Eye (tissue), 1 donor: ENCODE measurements around the gene RBM10.

ENCODE experiments used
- DNase-seq: peaks from one replicate; pipeline ENCODE4 v3.0.0-alpha.2; 2015

Gene RBM10

GRCh38 chrX:47178337-47178736, 33.3 kb downstream of the RBM10 start:
- no peak for DNase-seq

GRCh38 chrX:47179221-47179927, 34.4 kb downstream of the RBM10 start:
- DNase-seq = no peak

DNA sequence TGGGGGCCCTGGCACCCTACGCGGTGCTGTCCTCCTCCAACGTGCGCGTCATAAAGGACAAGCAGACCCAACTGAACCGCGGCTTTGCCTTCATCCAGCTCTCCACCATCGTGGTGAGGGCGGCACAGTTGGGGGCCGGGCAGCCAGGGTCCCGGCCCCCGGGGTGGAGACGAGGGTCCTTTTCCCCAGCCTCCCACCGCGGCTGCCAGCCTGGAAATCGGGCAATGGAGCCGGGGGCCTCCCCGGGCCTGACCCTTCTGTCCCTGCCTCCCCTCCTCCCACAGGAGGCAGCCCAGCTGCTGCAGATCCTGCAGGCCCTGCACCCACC, 34.9 kb downstream of the RBM10 start:
- no peak for DNase-seq

- no peak for DNase-seq
Observed at GRCh38 chrX:47180346-47180745, 35.3 kb downstream of the RBM10 start.

- no peak for DNase-seq
Observed at GRCh38 chrX:47181301-47181700, 36.3 kb downstream of the RBM10 start.

DNA sequence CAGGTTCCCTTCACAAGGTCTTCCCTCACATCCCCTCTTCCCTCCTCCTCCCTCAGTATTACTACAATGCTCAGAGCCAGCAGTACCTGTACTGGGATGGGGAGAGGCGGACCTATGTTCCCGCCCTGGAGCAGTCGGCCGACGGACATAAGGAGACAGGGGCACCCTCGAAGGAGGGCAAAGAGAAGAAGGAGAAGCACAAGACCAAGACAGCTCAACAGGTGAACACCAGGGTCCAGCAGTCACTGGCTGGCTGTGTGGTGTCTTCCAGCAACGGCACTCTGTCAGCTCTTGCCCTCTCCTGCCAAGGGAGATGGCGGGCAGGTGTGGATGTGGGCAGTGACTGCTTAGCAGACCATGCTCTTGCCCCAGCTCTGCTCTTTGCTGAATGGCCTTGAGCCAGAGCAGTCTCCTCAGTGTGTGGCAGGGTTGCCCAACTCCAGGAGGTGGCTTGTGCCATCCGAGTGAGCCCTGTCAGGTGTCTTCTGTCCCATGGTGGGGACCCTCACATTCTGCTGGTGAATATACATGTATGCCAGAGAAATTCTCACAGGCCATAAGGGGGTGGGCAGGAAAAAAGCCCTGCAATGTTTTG, 37.2 kb downstream of the RBM10 start:
- DNase-seq = no peak

GRCh38 chrX:47184486-47184885, 39.5 kb downstream of the RBM10 start:
- no peak for DNase-seq

DNA sequence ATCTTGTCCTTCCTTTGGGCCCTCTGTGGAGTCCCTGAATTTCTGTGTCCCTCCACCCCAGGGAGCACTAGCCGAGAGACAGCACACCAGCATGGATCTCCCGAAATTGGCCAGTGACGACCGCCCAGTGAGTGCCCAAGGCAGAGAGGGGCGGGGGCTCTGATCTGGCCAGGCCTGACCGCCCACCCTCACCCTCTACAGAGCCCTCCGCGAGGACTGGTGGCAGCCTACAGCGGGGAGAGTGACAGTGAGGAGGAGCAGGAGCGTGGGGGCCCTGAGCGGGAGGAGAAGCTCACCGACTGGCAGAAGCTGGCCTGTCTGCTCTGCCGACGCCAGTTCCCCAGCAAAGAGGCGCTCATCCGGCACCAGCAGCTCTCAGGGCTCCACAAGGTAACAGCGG, 40.2 kb downstream of the RBM10 start:
- DNase-seq = no peak

GRCh38 chrX:47186096-47186740, 41.2 kb downstream of the RBM10 start:
- DNase-seq = no peak

DNA sequence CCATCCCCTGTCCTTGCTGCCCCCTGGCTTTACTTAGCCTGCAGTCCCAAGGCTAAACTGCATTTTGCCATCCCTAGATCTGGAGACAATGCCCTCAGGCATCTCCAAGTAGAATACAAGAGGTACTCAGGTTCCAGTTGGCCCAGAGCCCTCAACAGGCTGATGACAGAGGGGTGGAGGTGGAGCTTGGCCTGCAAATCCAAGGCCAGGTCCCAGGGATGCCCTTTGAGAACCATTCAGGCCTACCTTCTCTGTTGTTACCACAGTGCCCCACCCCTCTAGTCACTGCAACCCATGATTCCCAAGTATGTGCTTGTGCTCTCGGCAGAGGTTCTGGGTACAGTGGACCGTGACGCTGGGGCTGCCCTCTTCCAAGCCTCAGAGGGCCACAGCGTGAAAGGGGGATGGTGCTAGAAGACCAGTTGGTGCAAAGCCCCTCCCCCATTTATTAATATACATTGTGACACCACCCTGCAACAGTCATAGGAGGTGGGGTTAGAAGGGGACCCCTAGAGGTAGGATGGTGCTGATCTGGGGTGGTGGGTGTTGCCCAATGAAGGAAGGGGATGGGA, 42.2 kb downstream of the RBM10 start:
- no peak for DNase-seq

DNA sequence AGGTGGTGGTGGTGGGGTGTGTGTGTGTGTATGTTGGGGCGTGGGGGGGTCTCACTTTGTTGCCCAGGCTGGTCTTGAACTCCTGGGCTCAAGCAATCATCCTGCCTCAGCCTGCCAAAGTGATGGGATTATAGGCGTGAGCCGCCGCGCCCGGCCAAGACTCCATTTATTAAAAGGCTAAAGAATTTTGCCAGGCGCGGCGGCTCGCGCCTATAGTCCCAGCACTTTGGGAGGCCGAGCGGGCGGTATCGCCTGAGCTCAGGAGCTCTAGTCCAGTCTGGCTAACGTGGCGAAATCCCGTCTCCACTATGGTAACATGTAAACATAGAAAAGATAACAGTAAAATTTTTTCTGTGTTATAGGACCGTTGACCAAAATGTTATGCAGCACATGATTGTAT, 44.9 kb downstream of the RBM10 start:
- no peak for DNase-seq

DNA sequence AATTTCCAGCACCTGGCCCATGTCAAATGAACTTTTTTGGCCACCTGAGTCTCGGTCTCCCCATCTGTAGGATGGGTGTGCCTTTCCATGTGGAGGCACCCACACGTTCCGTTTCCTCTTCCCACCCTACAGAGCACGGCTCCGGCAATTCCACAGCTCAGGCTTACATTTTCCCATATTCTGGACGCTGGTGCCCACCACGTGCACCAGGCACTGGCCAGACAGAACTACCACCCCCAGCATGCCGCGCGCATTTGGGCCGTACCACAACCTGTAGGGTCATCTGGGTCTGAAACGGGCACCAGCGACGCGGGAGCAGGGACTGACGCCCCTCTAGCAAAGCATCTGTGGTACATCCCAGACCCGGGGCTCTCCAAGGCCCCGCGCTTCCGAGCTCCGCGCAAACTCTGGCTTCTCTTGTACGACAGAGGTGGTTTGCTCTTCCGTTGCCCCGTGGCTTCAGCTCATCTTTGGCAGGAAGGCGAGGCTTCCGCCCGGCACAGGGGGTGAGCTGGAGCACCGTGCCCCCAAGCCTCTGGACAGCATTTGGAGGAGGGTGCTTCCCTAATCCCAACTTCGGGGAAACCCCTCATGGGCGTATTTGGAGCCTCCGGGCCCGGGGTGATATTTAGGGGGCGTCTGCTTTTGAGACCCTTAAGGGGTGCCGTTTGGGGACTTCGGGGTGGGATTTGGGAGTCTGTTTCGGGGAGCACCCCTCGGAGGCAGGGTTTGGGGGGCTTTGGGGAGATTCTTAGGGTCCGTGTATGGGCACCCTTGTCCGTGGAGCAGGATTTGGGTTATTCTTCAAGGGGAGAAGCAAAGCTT, 45.6 kb downstream of the RBM10 start:
- peak; percentile 93 for DNase-seq

DNA sequence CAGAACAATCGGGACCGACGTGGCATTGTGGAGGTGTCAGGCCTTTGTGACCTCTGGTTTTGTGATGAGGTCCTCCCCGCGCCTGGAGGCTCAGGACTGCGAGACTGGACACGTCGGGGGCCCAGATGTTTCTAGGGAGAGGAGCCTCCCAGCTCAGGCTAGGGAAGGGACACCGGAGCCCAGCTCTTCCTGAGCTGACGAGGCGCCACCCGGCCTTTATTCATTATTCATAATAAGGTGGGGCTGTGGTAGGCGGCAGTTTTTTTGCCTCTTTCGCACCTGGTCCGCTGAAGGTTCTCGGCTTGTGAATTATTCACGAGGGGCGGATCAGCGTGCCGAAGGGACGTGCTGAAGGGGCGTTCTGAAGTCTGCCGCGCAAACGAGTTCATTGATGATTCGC, 46.3 kb downstream of the RBM10 start:
- DNase-seq = peak; percentile 42

GRCh38 chrX:47191806-47192401, 46.9 kb downstream of the RBM10 start:
- DNase-seq = peak; percentile 8

GRCh38 chrX:47193475-47194193, 48.6 kb downstream of the RBM10 start, which contains the start of gene UBA1:
UBA1 (plus strand) TSS chrX:47193829; CDS start chrX:47198803, 4,974 bp downstream.
- DNase-seq = peak; percentile 98

- no peak for DNase-seq
Observed at GRCh38 chrX:47194194-47194787, 49.3 kb downstream of the RBM10 start.

DNA sequence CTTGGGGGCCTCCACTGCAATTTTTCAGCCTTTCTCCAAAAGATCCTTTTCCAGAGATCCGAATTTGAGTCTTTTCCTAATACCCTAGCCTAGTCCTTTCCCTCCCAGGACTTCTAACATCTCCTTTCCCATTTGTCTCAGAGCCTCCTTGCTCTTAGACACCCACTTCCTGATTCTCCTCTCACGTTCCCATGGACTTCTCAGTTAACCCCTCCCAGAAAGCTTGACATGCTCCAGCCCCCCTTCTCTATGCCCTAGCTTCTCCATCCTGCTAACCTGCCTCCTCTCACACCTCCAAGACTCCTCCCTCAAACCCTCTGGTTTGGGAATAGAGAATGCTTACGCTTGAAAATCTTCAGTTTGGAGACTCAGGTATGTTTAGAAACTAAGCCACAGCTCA, 51.1 kb downstream of the RBM10 start:
- no peak for DNase-seq

- no peak for DNase-seq
Observed at GRCh38 chrX:47197526-47197925, 52.5 kb downstream of the RBM10 start.

GRCh38 chrX:47198026-47198686, 53.1 kb downstream of the RBM10 start:
- DNase-seq = no peak

DNA sequence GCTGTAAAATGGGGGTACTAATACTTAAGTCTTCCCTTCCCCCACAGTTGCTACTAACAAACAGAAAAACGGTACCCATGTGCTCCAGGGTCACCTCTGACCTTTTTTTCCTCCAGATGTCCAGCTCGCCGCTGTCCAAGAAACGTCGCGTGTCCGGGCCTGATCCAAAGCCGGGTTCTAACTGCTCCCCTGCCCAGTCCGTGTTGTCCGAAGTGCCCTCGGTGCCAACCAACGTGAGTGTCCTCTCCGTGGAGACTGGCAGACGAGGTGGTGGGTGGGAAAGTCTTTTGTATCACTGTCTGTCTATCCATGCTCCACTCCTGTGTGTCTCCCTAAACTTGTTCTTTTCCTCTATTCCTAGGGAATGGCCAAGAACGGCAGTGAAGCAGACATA, 53.7 kb downstream of the RBM10 start:
- no peak for DNase-seq

DNA sequence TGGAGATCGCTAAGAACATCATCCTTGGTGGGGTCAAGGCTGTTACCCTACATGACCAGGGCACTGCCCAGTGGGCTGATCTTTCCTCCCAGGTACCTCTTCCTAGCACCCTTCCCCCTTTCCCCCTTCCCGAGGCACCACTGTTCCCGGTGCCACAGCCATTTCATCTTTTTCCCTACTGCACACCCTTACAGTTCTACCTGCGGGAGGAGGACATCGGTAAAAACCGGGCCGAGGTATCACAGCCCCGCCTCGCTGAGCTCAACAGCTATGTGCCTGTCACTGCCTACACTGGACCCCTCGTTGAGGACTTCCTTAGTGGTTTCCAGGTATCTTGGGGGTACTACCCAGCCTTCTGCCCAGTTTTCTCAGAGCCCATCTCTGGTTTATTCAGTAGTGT, 54.3 kb downstream of the RBM10 start:
- no peak for DNase-seq
